GM18507 (cell line): Measurements from ENCODE around the gene TK2.
"Not testable (repeated sequence)": the region's sequence is repeated elsewhere in the genome, so short reads cannot be mapped to it uniquely, and the experiment has no call there.

Experiments used
- DNase-seq: peaks from one replicate; pipeline ENCODE4 v3.0.0; 2011; ENCODE audit warnings: low read depth; ENCODE audit not compliant: insufficient read length; ENCODE audit errors: extremely low spot score
- FAIRE-seq: peaks from 2 replicates; lab custom pipeline; 2011; peaks lifted over from hg19 to GRCh38; lab: Jason Lieb, UNC

The TK2 gene

DNA sequence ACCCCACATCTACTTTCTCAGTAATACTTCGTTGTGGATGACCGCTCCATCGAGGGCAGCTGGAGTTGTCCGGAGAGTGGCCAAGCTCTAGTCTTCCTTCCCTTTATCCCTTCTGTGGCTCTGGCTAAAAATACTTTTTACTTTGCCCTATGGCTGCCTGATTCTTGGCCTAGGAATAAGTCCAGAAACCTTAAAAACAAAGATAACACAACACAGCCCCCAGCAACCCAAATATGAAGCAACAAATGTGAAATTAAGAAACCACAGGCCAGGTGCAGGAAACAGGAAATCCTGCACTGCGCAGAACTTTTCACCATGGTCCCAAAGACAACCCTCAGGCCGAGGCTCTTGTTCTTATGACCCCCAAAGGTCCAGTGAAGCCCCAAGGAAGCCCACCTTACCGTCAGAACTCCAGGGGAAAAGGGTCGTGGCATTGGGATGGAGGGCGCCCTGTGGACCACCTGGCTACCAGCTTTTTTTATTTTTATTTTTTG lies 26.0 kb downstream of the TK2 start:
- DNase-seq, result no peak
- FAIRE-seq, result peak; percentile 89

DNA sequence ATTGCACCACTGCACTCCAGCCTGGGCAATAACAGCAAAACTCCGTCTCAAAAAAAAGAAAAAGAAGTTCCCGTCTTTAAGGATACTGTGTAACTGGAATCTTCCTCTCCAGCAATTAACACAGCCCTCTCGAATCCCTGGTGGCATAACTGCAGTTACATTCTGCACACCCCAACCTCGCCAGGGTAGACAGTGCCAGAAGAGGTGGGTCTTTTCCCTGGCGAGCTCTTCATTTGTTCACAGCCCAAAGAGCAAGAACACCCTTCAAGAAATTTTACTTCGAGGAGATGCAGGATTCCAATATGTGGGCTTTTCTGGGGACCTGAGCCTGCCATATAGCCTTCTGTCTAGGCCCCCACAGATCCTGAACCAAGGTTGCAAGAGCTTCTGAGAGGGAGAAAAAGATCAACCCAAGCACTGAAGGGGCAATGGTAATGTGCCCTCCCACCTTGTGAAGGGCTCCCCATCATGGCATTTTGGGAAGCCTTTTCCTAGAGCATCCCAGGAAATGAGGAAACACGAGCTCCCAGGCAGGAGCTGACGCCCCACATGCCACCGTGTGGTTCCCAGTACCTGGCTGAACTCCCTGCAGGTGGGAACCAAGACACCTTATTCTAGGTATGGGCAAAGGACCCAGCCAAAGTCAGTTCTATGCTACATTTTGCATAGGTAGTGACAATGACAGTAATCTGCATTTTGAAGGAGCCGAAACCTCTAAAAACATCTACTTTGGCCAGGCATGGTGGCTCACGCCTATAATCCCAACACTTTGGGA lies 26.9 kb downstream of the TK2 start:
- DNase-seq, result no peak
- no peak for FAIRE-seq

DNA sequence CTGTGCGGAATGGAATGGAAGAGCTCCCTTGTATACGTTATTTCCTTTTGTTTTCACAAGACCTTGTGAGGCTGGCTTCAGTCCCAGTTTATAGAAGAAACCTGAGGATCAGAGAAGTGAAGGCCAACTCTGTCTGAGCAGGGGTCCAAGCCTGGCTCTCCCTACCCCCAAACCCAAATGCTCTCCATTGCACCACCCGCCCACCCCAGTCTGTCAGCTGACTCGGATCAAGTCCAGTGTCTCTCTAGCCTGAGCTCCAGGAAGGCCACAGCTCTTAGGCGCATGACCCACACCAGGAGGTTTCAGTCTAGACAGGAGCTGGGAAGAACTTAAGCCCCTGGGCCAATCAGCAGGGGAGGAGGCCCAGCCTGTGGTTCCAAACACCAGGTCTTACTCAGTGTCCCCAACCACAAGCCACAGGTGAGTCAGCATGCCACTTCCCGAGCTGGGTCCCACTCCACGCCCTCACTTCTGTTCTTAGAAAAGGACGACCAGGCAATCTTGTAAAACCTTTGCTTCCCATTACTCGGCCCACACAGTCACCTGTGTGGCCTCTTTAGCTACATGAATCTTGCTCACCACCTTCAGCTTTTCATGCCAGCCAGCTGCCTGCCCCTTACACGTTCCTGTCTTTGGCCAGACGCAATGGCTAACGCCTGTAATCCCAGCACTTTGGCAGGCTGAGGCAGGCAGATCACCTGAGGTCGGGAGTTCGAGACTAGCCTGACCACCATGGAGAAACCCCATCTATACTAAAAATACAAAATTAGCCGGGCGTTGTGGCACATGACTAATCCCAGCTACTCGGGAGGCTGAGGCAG lies 27.8 kb downstream of the TK2 start:
- peak; percentile 95 for FAIRE-seq
- peak; percentile 54 for DNase-seq

DNA sequence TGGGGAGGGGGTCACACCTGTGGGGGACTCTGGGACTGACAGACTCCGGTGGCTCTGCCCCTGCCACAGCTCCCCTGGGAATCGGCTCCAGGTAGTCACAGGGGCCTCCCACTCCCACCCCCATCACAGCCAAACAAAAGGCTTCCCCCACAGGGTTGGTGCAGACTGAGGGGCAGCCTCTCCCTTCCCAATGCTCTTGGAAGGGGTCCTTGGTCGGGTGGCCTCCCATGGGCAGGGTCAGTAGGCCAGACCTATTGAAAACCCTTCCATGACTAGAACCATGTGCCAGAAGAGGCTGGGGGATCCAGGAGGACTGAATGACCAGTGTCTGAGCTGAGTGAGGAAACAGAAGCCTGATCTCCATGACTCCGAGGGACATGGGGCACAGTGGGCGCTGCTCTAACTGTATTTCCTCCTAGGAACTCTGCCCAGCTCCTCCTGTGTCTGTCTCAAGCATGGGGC lies 28.6 kb downstream of the TK2 start:
- DNase-seq (no peak), FAIRE-seq (no peak)

DNA sequence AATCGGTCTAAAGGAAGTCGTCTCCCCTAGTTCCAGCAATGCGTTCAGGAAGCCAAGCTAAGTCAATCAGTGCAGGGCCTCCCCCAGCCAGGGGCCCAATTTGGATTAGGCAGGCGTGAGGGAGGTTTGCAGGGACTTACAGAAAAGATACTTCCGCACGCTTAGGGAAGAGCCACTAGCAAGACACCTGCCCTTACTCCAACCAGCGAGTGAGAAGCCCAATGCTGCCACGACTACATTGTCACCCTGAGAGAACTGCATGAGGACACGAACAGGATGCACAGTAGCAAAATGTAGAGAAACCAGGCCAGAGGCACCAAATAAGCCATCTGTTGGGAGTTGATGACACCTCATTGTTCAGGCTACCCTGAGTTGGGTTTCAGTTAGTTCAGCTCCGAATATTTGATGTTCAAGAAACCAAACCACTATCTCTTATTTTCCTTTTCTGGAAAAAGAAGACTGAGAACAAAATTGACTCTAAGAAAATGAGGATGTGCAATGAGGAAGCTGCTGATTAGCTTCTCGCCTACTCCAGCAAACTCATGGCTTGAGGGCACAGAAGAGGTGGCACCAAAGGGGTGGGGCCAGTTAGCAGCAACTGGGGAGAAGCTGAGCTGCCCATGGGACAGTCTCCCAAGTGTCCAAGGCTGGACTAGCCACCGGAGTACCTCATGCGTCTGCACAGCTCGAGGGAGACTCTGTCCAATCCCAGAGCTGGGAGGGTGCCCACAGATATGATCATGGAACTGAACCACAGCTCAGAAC lies 29.3 kb downstream of the TK2 start:
- no peak for DNase-seq
- FAIRE-seq, result no peak

DNA sequence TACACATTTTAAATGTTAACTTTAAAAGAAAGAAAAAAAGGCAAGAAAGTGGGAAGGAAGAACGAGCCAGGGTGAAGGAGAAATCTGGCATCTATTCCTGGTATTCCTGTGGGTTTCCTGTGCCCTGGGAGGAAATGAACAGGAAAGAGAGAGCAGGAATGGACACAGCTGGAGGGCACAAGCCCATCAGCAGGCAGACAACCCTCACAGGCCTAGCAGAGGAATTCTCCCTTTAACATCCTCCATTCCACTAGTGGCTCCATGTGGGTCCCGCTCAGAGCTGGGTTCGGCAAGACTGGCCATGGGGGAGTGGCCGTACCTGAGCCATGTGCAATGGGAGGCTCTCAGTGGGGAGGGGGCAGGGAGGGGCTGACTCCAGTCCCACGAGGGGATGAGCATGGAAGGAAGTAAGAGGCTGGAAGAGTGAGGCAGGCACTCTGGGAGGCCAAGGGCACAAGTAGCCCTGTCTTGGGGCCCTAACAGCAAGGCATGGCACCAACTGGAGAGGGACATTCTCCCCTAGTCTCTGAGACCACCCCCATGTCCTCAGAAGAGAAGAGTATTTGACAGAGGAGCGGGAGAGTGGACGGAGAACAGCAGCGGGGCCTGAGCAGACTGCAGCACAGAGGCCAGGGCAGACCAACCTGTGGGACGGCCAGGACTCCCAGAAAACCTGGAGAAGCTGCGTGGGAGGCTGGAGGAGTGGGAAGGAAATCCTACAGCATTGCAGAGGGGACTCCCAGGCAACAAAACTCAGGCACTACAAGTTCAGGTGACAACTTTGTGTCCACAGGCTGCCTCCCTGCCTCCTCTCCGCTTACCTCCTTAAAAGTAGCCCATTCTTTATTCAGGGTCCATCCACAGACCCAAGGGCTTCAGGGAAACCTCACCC lies 30.2 kb downstream of the TK2 start:
- FAIRE-seq (no peak), DNase-seq (no peak)

DNA sequence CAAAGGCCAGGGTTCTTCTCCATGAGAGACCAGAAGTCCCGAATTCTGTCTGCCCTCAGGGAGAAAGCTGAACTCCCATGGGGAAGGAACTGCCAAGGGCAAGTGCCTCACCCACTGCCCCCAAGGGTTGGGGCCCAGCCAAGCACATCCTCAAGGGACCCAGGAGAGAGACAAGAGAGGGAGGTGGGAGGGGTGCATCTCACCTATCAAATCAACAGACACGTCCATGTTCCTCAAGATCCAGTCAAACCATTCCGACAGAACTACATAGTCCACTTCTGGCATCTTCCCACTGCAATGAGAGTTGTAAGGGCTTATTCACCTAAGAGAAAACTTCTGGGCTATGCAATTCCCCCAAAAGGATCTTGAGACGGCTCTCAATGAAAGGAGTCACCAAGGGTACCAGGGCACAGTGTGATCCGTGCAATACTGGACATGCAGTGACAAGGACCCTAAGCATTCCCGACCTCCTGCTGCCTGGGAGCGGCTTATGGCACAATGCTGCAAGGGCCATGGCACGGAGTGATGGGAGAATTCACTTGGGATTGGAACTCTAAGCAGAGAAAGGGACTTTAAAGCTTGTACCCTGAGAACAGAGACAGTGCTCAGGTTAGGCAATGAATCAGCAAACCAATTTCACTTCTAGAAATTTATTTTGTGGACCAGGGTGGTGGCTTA lies 32.2 kb downstream of the TK2 start:
- FAIRE-seq (peak; percentile 26), DNase-seq (no peak)

DNA sequence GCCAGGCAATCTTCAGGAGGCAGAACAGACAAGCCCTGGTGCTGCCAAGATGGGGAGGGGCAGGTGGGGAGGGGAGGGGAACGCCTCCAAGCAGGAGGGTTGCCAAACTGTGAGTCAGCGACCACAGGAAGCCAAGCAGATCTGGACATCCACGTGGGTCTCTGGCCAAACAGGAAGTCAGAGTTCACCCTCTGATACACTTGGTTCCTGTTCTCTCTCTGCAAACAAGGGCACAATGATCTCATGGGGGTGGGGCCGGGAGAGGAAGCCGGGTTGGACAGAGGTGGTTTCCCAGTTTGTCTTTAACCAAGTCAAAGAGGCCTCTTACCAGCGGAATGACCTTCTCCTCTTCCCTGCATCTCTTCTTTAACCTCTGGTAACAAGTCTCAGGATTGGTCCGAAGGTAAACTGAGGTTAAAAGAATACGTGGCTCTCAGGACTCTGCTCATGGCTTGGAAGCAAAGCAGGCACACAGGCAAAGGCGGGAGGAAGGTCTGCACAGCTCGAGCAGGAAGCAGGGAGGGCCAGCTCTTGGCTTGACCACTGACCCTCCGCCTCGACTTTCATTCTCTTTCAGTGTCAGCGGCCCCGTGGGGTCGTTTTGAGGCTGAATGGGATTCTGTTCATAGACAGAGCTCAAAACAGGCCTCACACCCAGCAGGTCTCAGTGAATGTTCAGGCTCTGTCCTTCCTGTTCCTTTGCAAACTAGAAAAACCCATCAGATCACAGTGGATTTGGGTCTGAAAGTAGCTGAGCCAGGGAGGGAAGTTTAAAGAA lies 32.9 kb downstream of the TK2 start:
- FAIRE-seq, result peak; percentile 99
- DNase-seq, result peak; percentile 90

DNA sequence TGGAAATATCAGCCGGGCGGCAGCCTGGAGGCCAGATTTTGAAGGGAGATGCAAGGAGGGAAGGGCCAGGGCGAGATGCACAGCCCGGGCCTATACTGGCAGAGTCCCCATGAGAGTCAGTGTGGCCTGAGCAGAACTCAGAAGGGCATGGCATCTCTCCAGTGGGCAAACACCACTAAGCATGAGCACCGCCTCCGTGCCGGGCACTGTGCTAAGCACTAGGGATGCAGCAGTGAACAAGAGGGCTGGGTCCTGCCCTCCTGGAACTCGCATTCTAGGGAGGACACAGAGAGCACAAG lies 33.5 kb downstream of the TK2 start:
- no peak for DNase-seq
- FAIRE-seq, result no peak

DNA sequence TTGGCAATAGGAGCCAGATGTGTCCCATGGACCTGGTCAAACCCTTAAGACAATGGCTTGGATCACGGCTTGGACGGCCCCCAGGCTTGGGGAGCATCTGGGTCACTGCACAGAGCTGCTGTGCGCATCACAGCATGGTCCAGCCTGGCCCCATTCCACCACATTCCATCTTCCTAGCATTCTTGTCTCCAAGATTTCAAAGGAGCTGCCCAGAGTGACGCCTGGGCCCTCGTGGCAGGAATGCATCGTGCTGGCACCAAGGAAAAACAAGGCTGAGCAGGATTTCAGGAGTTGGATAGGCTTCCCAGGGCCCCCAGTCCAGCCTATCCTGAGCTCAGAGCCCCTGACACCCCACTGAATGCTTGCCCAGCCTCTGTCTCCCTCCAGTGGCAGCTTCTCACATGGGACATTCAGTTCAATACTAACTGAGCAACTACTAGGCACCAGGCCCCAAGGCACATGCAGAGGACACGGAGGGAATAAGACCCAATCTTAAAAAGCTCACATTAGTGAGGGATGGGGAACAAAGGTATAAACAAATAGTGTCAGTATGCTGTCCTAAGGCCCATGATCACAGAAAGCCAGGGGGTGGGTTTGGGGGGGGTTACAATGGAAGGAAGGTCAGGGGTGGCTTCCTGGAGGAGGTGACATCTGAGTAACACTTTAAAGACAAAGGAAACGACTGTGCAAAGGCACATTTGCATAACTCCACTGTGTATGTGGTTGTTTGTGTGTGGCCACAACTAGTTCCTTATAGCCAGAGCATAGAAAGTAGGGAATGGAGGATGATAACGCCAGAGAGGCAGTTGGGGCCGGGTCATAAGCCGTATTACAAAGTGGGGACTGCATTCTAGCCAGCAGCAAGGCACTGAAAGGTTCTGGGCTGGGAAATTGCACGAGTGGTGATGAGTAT lies 34.1 kb downstream of the TK2 start:
- DNase-seq, result no peak
- FAIRE-seq, result no peak

DNA sequence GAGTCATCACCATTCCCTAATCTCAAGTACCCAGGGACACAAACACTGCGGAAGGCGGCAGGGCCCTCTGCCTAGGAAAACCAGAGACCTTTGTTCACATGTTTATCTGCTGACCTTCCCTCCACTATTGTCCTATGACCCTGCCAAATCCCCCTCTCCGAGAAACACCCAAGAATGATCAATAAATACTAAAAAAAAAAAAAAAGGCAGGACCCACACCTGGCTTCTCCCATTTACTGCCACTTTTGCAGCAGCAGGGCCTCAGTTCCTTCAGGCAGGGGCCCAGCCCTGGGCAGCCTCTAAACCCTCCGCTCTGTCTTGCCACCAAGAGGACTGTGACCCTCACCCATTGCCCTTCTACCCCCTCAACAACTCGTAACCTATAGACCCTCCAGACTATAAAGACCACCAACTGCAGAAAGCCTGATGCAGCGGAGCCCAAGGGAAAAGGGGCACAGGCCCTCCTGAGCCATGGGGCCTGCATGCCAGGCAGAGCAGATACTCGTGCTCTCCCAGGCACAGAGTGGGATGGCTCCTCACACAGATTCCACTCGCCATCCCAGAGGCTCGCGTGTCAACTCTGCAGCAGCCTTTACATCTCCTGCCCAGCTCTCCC lies 34.8 kb downstream of the TK2 start:
- not testable (repeated sequence) for FAIRE-seq

DNA sequence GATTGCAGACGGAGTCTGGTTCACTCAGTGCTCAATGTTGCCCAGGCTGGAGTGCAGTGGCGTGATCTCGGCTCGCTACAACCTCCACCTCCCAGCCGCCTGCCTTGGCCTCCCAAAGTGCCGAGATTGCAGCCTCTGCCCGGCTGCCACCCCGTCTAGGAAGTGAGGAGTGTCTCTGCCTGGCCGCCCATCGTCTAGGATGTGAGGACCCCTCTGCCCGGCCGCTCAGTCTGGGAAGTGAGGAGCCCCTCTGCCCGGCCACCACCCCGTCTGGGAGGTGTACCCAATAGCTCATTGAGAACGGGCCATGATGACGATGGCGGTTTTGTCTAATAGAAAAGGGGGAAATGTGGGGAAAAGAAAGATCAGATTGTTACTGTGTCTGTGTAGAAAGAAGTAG lies 35.5 kb downstream of the TK2 start:
- DNase-seq, FAIRE-seq: not testable (repeated sequence)

More for the DNA sequence above, 34.8 kb downstream of the TK2 start:
- DNase-seq, result not testable (repeated sequence)

DNA sequence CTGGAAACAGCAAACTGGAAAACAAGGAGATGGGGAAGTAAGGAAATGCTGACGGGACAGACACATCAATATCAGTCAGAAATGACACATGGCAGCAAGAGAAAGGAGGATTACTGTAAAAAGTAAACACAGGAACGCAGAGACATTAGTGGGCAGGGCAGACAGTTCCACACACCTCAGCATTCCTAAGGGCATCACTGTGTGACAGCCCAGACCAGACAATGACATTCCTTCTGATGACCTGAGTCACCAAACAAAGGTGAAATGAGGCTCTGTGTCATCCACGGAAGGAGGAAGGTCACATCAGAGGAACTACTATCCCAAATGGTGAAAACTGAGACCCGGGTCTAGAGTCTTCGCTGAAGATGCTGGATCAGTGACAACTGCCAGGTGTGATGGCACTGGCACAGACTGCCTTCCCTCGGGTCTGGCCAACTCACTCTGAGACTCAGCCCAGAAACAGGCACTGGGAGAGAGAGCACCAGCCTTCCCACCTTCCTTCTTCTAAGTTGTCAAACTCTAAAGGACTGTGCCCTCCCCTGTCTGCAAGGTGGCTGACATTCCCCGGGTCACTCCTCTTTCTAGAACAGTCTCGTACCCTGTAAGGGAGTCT lies 36.7 kb downstream of the TK2 start:
- DNase-seq (no peak), FAIRE-seq (no peak)

DNA sequence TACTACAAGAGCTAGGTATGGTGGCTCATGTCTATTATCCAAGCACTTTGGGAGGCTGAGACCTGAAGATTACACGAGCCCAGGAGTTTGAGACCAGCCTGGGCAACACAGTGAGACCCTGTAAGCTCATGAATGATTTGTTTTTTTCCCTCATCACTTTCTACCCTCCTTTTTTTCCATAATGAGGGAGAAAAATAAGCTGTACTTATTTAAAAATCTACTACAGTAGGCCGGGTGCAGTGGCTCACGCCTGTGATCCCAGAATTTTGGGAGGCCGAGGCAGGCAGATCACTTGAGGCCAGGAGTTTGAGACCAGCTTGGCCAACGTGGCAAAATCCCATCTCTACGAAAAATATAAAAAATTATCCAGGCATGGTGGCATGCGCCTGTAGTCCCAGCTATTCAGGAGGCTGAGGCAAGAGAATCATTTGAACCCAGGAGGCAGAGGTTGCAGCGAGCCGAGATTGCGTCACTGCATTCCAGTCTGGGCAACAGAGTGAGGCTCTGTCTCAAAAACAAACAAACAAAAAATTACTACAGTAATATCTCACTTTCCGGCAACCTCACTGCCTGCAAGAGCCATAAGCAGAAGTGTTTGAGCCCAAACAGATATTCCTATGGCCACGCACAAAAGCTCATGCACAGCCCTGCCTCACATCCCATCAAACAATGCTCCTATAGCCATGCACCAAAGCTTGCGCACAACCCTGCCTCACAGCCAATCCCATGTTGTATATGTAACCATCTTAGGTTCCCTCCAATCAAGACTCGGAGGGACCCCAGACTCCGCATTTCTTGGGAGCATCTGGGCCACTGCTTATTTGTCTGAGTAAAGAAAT lies 37.4 kb downstream of the TK2 start:
- FAIRE-seq (no peak), DNase-seq (no peak)

DNA sequence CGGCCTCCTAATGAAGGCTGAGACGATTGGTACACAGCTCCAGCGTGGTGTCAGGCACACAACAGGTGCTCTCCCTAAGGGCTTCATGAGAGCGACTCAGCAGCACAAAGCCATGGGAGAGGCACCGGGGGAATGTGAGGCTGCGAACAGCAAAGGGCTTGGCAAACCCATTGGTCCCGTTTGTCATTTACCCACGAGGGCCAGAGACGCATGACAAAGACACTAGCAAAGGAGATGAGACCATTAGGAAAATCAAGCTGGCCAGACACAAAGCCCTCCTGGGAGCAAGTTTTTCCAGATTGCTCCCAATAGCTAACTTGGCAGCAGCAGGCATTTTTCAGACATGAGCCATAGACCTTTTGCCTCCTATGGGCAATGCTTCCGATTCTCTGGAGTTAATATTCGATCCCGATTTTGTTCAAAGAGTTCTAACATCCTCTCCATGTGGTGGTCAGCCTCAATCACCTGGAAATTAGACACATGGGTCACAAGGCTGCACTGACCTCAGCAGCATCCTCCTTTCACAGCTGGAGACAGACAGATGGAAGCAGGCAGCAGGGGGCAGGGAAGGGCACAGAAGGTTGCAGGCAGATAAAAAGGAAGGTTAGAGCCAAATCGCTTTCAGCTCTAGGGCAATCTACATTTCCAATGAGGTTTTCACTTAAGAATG lies 38.2 kb downstream of the TK2 start:
- no peak for FAIRE-seq
- DNase-seq, result no peak
